ENCODE results near the gene CBLN1.

- TF ChIP-seq, protein P1, sequence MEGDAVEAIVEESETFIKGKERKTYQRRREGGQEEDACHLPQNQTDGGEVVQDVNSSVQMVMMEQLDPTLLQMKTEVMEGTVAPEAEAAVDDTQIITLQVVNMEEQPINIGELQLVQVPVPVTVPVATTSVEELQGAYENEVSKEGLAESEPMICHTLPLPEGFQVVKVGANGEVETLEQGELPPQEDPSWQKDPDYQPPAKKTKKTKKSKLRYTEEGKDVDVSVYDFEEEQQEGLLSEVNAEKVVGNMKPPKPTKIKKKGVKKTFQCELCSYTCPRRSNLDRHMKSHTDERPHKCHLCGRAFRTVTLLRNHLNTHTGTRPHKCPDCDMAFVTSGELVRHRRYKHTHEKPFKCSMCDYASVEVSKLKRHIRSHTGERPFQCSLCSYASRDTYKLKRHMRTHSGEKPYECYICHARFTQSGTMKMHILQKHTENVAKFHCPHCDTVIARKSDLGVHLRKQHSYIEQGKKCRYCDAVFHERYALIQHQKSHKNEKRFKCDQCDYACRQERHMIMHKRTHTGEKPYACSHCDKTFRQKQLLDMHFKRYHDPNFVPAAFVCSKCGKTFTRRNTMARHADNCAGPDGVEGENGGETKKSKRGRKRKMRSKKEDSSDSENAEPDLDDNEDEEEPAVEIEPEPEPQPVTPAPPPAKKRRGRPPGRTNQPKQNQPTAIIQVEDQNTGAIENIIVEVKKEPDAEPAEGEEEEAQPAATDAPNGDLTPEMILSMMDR (IDR thresholded peaks at IDR 0.05; ENCODE audit: low read depth, low read length): no peak
- no peak for TF ChIP-seq EZH2phosphoT487 (IDR thresholded peaks at IDR 0.05; ENCODE audit: low read depth)
Observed at GRCh38 chr16:49280105-49280741, 1.4 kb downstream of the CBLN1 start.
